A673 (cell line): ENCODE measurements around the gene CNTROB. TPM values are rescaled to one million over a fixed set of nuclear protein-coding genes. Genes with fewer than 3 reads are reported as not detected.

Experiments used
- BruUV-seq: library from RNA; stranded (reverse); fragments of 400-500 nt; replicated peaks from 2 replicates; lab custom pipeline; 2021; lab: Mats Ljungman, UMichigan
- CTCF ChIA-PET: fragments of 300-600 bp; sonication (Branson Sonifier 250); formaldehyde crosslinking; loops from one replicate; lab custom pipeline; 2022; ENCODE audit warnings: antibody characterized with exemption; lab: Charles Lee
- POLR2A ChIA-PET: fragments of 300-600 bp; sonication (Branson Sonifier 250); formaldehyde crosslinking; loops from one replicate; lab custom pipeline; 2022; ENCODE audit warnings: antibody characterized with exemption; ENCODE audit not compliant: low non-redundant PET; lab: Charles Lee
- DNase-seq: peaks from one replicate; pipeline ENCODE4 v3.0.0-alpha.2; 2015; ENCODE audit warnings: low spot score
- H3K27ac ChIP-seq: fragments of 200-600 bp; sonication (generic); 2 replicates; pipeline ENCODE4 v1.5.1; 2016; ENCODE audit warnings: mixed run types, low read depth, mild to moderate bottlenecking, mixed read lengths, antibody characterized with exemption, low read length; ENCODE audit not compliant: poor library complexity, severe bottlenecking
- H3K27me3 ChIP-seq: fragments of 200-600 bp; sonication (generic); replicated peaks from 2 replicates; pipeline ENCODE4 v1.6.1; 2017; ENCODE audit warnings: mixed run types, low read depth, mild to moderate bottlenecking, mixed read lengths, antibody characterized with exemption, low read length; ENCODE audit not compliant: insufficient read depth, poor library complexity
- H3K36me3 ChIP-seq: fragments of 200-600 bp; sonication (generic); 2 replicates; pipeline ENCODE4 v1.6.1; 2016; ENCODE audit warnings: mixed run types, mild to moderate bottlenecking, mixed read lengths, antibody characterized with exemption, low read length; ENCODE audit not compliant: insufficient read depth, poor library complexity, severe bottlenecking
- H3K4me1 ChIP-seq: fragments of 200-600 bp; sonication (generic); 2 replicates; pipeline ENCODE4 v1.6.1; 2017; ENCODE audit warnings: mixed run types, mild to moderate bottlenecking, mixed read lengths, antibody characterized with exemption, low read length; ENCODE audit not compliant: insufficient read depth, poor library complexity, severe bottlenecking
- H3K4me3 ChIP-seq: fragments of 200-600 bp; sonication (generic); 2 replicates; pipeline ENCODE4 v1.5.1; 2016; ENCODE audit warnings: low read depth, mixed run types, mild to moderate bottlenecking, mixed read lengths, low read length; ENCODE audit not compliant: poor library complexity, severe bottlenecking
- H3K9me3 ChIP-seq: fragments of 200-600 bp; sonication (generic); 2 replicates; pipeline ENCODE4 v1.6.1; 2016; ENCODE audit warnings: mixed run types, low read depth, mild to moderate bottlenecking, mixed read lengths, antibody characterized with exemption, low read length; ENCODE audit not compliant: poor library complexity, severe bottlenecking
- CTCF ChIP-seq: fragments of 300-800, 200-600 bp; sonication (generic); conservative IDR thresholded peaks from 2 replicates; pipeline ENCODE4 v1.5.1; 2017; ENCODE audit warnings: low read depth, mild to moderate bottlenecking, antibody characterized with exemption, low read length, moderate library complexity, mixed read lengths
- EZH2 ChIP-seq: fragments of 200-600 bp; sonication (generic); IDR thresholded peaks from 2 replicates; pipeline ENCODE4 v1.6.1; 2017; ENCODE audit warnings: borderline replicate concordance, low read depth, mild to moderate bottlenecking, mixed read lengths, antibody characterized with exemption, low read length; ENCODE audit not compliant: poor library complexity, severe bottlenecking
- intact Hi-C: fragments of 100-400 bp; cut with micrococcal nuclease; formaldehyde crosslinking; loops from one replicate; pipeline ENCODE4 v1.10.0; 2022; ENCODE audit not compliant: unreplicated experiment
- total RNA-seq: library from RNA; stranded (reverse); gene quantifications from 2 replicates; pipeline ENCODE4 v1.2.3, GENCODE V29; 2021

Gene CNTROB
- total RNA-seq, 1 experiment from 2014 or later: 72.3 TPM

GRCh38 chr17:7910281-7910680 is 21.7 kb upstream of the CNTROB start:
- no peaks in the 10 kb centered on the region for H3K9me3 ChIP-seq
- no peak overlapping the region for H3K27ac ChIP-seq
- peaks cover 75% of the 10 kb centered on the region for H3K36me3 ChIP-seq
- ChIA-PET CTCF (no interaction called here), POLR2A (no interaction called here)
- H3K4me3 ChIP-seq: no peak overlapping the region
- BruUV-seq: no TSS peak
- DNase-seq: no peak
- intact Hi-C loops: no loop called here
- peaks cover 10% of the 10 kb centered on the region for H3K4me1 ChIP-seq
- TF ChIP-seq CTCF (no peak), EZH2 (no peak)
- H3K27me3 ChIP-seq: no peaks in the 10 kb centered on the region

GRCh38 chr17:7910711-7911110 is 21.3 kb upstream of the CNTROB start:
- ChIA-PET CTCF (no interaction called here), POLR2A (no interaction called here)
- Histone ChIP-seq H3K4me3 (no peak overlapping the region), H3K4me1 (peaks cover 11% of the 10 kb centered on the region), H3K36me3 (peaks cover 70% of the 10 kb centered on the region), H3K27me3 (no peaks in the 10 kb centered on the region), H3K27ac (no peak overlapping the region), H3K9me3 (no peaks in the 10 kb centered on the region)
- DNase-seq: no peak
- BruUV-seq: no TSS peak
- TF ChIP-seq CTCF (no peak), EZH2 (no peak)
- intact Hi-C loops: no loop called here

- intact Hi-C loops: no loop called here
- no TSS peak for BruUV-seq
- no peak for DNase-seq
- H3K4me1 ChIP-seq: peaks cover 12% of the 10 kb centered on the region
- H3K27me3 ChIP-seq: no peaks in the 10 kb centered on the region
- TF ChIP-seq CTCF: no peak
- no peak for TF ChIP-seq EZH2
- H3K36me3 ChIP-seq: peaks cover 66% of the 10 kb centered on the region
- H3K27ac ChIP-seq: no peak overlapping the region
- no peaks in the 10 kb centered on the region for H3K9me3 ChIP-seq
- ChIA-PET POLR2A (no interaction called here), CTCF (no interaction called here)
- H3K4me3 ChIP-seq: no peak overlapping the region
Observed at GRCh38 chr17:7911116-7911515, 20.9 kb upstream of the CNTROB start.
